Hematopoietic multipotent progenitor cell (in vitro differentiated cells): ENCODE measurements around the gene UBE2L3. TPM values are rescaled to one million over a fixed set of nuclear protein-coding genes. Genes with fewer than 3 reads are reported as not detected.
"Not testable (repeated sequence)": the region's sequence is repeated elsewhere in the genome, so short reads cannot be mapped to it uniquely, and the experiment has no call there.

Experiments used
- DNase-seq, 3 donors: peaks; one replicate each; pipeline ENCODE4 v3.0.0-alpha.2; 2011 to 2015; ENCODE audit warnings: low read depth in 2 of 3, low spot score in 2 of 3
- total RNA-seq: library from RNA; depleted of rRNA; stranded (reverse); fragments of >200 nt; gene quantifications from one replicate; pipeline ENCODE4 v1.2.3, GENCODE V29; 2012

UBE2L3 gene
- total RNA-seq, 1 donor, result 20.7 TPM

GRCh38 chr22:21570398-21570797, 2.9 kb downstream of the UBE2L3 start:
- no peak for DNase-seq

GRCh38 chr22:21571679-21572078, 4.2 kb downstream of the UBE2L3 start:
- DNase-seq, result no peak

GRCh38 chr22:21573293-21573734, 5.8 kb downstream of the UBE2L3 start:
- DNase-seq, result no peak

GRCh38 chr22:21573750-21574494, 6.4 kb downstream of the UBE2L3 start:
- no peak for DNase-seq

GRCh38 chr22:21579474-21579851, 11.9 kb downstream of the UBE2L3 start:
- DNase-seq, result no peak

- not testable (repeated sequence) for DNase-seq
These were observed 13.1 kb downstream of the UBE2L3 start for GRCh38 chr22:21580623-21581007.

GRCh38 chr22:21581009-21581713, 13.6 kb downstream of the UBE2L3 start:
- DNase-seq, result not testable (repeated sequence)

- DNase-seq, result no peak
These were observed 15.6 kb downstream of the UBE2L3 start for GRCh38 chr22:21582801-21583740.

GRCh38 chr22:21585389-21585788, 17.9 kb downstream of the UBE2L3 start:
- DNase-seq, result no peak

GRCh38 chr22:21587803-21588611, 20.5 kb downstream of the UBE2L3 start:
- peak in 1 of 3 donors; percentile 42 for DNase-seq

GRCh38 chr22:21589396-21589795, 21.9 kb downstream of the UBE2L3 start:
- no peak for DNase-seq

GRCh38 chr22:21590809-21591641, 23.5 kb downstream of the UBE2L3 start:
- DNase-seq, result no peak

- DNase-seq, result no peak
These were observed 24.2 kb downstream of the UBE2L3 start for GRCh38 chr22:21591695-21592094.

- DNase-seq, result no peak
These were observed 24.9 kb downstream of the UBE2L3 start for GRCh38 chr22:21592422-21592821.

- no peak for DNase-seq
These were observed 26.1 kb downstream of the UBE2L3 start for GRCh38 chr22:21593406-21594232.

- no peak for DNase-seq
These were observed 27.4 kb downstream of the UBE2L3 start for GRCh38 chr22:21594865-21595452.

GRCh38 chr22:21596356-21597135, 29.0 kb downstream of the UBE2L3 start:
- DNase-seq, result peak in 1 of 3 donors; percentile 43
